Testis (tissue), 3 donors: ENCODE measurements around the gene PIM3. TPM values are rescaled to one million over a fixed set of nuclear protein-coding genes. Genes with fewer than 3 reads are reported as not detected.

Experiments
- DNase-seq: peaks from one replicate; pipeline ENCODE4 v3.0.0-alpha.2; 2019
- H3K27ac ChIP-seq, 2 donors: fragments of 200-600 bp; sonication (generic); one replicate each; pipeline ENCODE4 v1.5.1; 2019
- H3K27me3 ChIP-seq: fragments of 200-600 bp; sonication (generic); one replicate; pipeline ENCODE4 v1.5.1; 2019
- H3K36me3 ChIP-seq: fragments of 200-600 bp; sonication (generic); one replicate; pipeline ENCODE4 v1.5.1; 2017; ENCODE audit warnings: low read depth; ENCODE audit errors: missing control alignments
- H3K4me1 ChIP-seq: fragments of 200-600 bp; sonication (generic); one replicate; pipeline ENCODE4 v1.5.1; 2019
- H3K4me3 ChIP-seq, 2 donors: fragments of 200-600 bp; sonication (generic); one replicate each; pipeline ENCODE4 v1.5.1; 2017 to 2019
- H3K9me3 ChIP-seq: fragments of 200-600 bp; sonication (generic); one replicate; pipeline ENCODE4 v1.5.1; 2017
- CTCF ChIP-seq, 3 experiments: fragments of 450-650 bp in 2 of 3; fragments of 200-600 bp in 1 of 3; sonication (generic) in 1 of 3; IDR thresholded peaks; one replicate each; pipeline ENCODE4 v1.5.1; 2016 to 2019; ENCODE audit warnings: antibody characterized with exemption in 3 of 3, mild to moderate bottlenecking in 2 of 3, moderate library complexity in 1 of 3
- POLR2A ChIP-seq: fragments of 450-650 bp; IDR thresholded peaks from one replicate; pipeline ENCODE4 v1.6.1; 2017; ENCODE audit warnings: antibody characterized with exemption, mild to moderate bottlenecking, moderate library complexity
- WGBS, 2 donors: methylation state at CpG; one replicate each; pipeline ENCODE4 v1.1.5; 2018; 5-methylcytosine and 5-hydroxymethylcytosine counted together
- intact Hi-C: fragments of 100-400 bp; cut with DNase I; formaldehyde crosslinking; loops from one replicate; pipeline ENCODE4 v1.15.1; 2023; ENCODE audit warnings: low total_unique reads
- polyA plus RNA-seq: library from polyadenylated mRNA; stranded (reverse); fragments of 350-450 nt; fragmentation: Illumina TruSeq; extraction: RNeasy Lipid Tissue Mini Kit (QIAGEN cat#74804); gene quantifications from one replicate; pipeline ENCODE4 v1.2.3, GENCODE V29; 2014; ENCODE audit warnings: low read depth, low replicate concordance; ENCODE audit not compliant: insufficient read depth
- total RNA-seq, 2 donors: library from RNA; depleted of rRNA; stranded (reverse); fragments of >200 nt; gene quantifications; one replicate each; pipeline ENCODE4 v1.2.3, GENCODE V29; 2016

Gene PIM3
- total and polyA plus RNA-seq, 3 donors from 2014 or later: 50.8 to 89.9 (median 68.2) TPM

- Histone ChIP-seq H3K4me1 (peaks cover 5% of the 10 kb centered on the region), H3K4me3 (no peak overlapping the region), H3K36me3 (no peaks in the 10 kb centered on the region), H3K27me3 (no peaks in the 10 kb centered on the region), H3K9me3 (no peaks in the 10 kb centered on the region), H3K27ac (no peak overlapping the region)
- no peak for TF ChIP-seq CTCF (IDR thresholded peaks at IDR 0.05)
- no peak for TF ChIP-seq POLR2A
- intact Hi-C loops: no loop called here
- 92 to 94% methylated on average over 23 to 24 of the region's 25 CpGs for WGBS, 2 donors
- no peak for DNase-seq
Measured at GRCh38 chr22:49922926-49923325, 37.6 kb upstream of the PIM3 start.

GRCh38 chr22:49923445-49923844, 37.1 kb upstream of the PIM3 start:
- peaks cover 5% of the 10 kb centered on the region for H3K4me1 ChIP-seq
- no peak overlapping the region for H3K4me3 ChIP-seq
- H3K27ac ChIP-seq: no peak overlapping the region
- intact Hi-C loops: no loop called here
- H3K9me3 ChIP-seq: no peaks in the 10 kb centered on the region
- DNase-seq: no peak
- 80 to 82% methylated on average over 16 of the region's 16 CpGs for WGBS, 2 donors
- H3K27me3 ChIP-seq: no peaks in the 10 kb centered on the region
- no peaks in the 10 kb centered on the region for H3K36me3 ChIP-seq
- no peak for TF ChIP-seq CTCF (IDR thresholded peaks at IDR 0.05)
- no peak for TF ChIP-seq POLR2A

- TF ChIP-seq POLR2A (no peak), CTCF (IDR thresholded peaks at IDR 0.05) (no peak)
- H3K27ac ChIP-seq: no peak overlapping the region
- DNase-seq: no peak
- H3K27me3 ChIP-seq: no peaks in the 10 kb centered on the region
- H3K4me3 ChIP-seq: no peak overlapping the region
- no peaks in the 10 kb centered on the region for H3K9me3 ChIP-seq
- 93 to 96% methylated on average over 16 to 31 of the region's 31 CpGs for WGBS, 2 donors
- no peaks in the 10 kb centered on the region for H3K36me3 ChIP-seq
- peaks cover under 1% of the 10 kb centered on the region for H3K4me1 ChIP-seq
- intact Hi-C loops: no loop called here
Measured at GRCh38 chr22:49924113-49924833, 36.3 kb upstream of the PIM3 start.

GRCh38 chr22:49925525-49926128, 34.9 kb upstream of the PIM3 start:
- intact Hi-C loops: no loop called here
- 88 to 90% methylated on average over 19 to 24 of the region's 24 CpGs for WGBS, 2 donors
- H3K4me3 ChIP-seq: no peak overlapping the region
- H3K36me3 ChIP-seq: no peaks in the 10 kb centered on the region
- no peak overlapping the region for H3K27ac ChIP-seq
- H3K9me3 ChIP-seq: no peaks in the 10 kb centered on the region
- no peaks in the 10 kb centered on the region for H3K4me1 ChIP-seq
- TF ChIP-seq CTCF (IDR thresholded peaks at IDR 0.05): no peak
- no peak for TF ChIP-seq POLR2A
- no peak for DNase-seq
- H3K27me3 ChIP-seq: no peaks in the 10 kb centered on the region

- TF ChIP-seq POLR2A (no peak), CTCF (IDR thresholded peaks at IDR 0.05) (no peak)
- 80 to 93% methylated on average over 14 to 18 of the region's 18 CpGs for WGBS, 2 donors
- DNase-seq: no peak
- intact Hi-C loops: no loop called here
- Histone ChIP-seq H3K27me3 (no peaks in the 10 kb centered on the region), H3K9me3 (no peaks in the 10 kb centered on the region), H3K4me1 (peaks cover 3% of the 10 kb centered on the region), H3K4me3 (no peak overlapping the region), H3K27ac (no peak overlapping the region), H3K36me3 (no peaks in the 10 kb centered on the region)
Measured at GRCh38 chr22:49926916-49927315, 33.7 kb upstream of the PIM3 start.
